ENCODE results near the gene AFAP1. TPM values are rescaled to one million over a fixed set of nuclear protein-coding genes. Genes with fewer than 3 reads are reported as not detected.
A peak's percentile ranks its signal among the peaks of the same experiment; 100 is the strongest.

AFAP1 gene
- total and polyA plus RNA-seq, 2 of the 4 experiments (the other 2 are of a cell fraction), result 48.2 to 80.9 TPM

DNA sequence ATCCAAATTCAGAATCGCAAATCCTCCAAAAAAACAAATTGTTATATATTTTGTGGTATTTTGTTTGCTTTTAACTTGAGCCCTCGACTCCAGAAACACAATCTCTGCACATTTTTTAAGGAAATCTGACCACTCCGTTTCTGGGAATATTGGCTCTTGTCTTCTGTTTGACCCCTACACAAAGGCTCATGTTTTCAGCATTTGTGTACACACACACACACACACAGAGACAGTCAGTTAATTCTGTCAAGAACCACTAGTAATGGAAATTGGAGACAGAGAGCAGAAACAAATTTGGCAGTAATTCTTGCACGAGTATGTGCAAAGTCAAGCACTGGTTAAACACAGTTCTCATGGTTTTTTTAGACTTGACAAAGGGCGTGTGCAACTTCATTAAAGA, 115.4 kb downstream of the AFAP1 start:
- Histone ChIP-seq H3K79me1 (ENCODE audit: low read depth in 1 of 2, low read length in 2 of 2) (peaks cover 52 to 90% of the 10 kb centered on the region in 2 experiments), H2BK15ac (ENCODE audit: low read depth, low read length) (no peak overlapping the region), H3K4me1 (ENCODE audit: control insufficient read depth, insufficient read depth, low read length) (peaks cover 36% of the 10 kb centered on the region), H2BK20ac (ENCODE audit: low read depth, low read length) (no peak overlapping the region), H4K91ac (ENCODE audit: insufficient read depth, low read depth, low read length) (peak overlapping the region; percentile 20; the same call in 1 of the 2 replicates), H2AK5ac (ENCODE audit: low read depth, low read length) (no peak overlapping the region; the same call in 1 of the 2 replicates), H3K27ac (ENCODE audit: insufficient read depth, low read length) (peak overlapping the region; percentile 94; the same call in 1 of the 2 replicates), H2BK120ac (ENCODE audit: low read depth, low read length) (peak overlapping the region; percentile 72; the same call in 1 of the 2 replicates), H3K4me2 (ENCODE audit: low read depth, low read length) (no peak overlapping the region), H3K36me3 (ENCODE audit: control insufficient read depth, insufficient read depth, low read length) (peaks cover 49% of the 10 kb centered on the region), H3K14ac (replicated peaks; ENCODE audit: low read depth, low read length) (peak overlapping the region; percentile 50; the same call in 1 of the 2 replicates), H4K8ac (ENCODE audit: low read depth in 2 of 2, low read length in 2 of 2) (peak overlapping the region in 1 of 2 experiments; percentile 25; a peak in 2 of 4 replicates), H3K23ac (ENCODE audit: low read depth, low read length) (peak overlapping the region; percentile 59; the same call in 1 of the 2 replicates), H2AFZ (replicated peaks; ENCODE audit: low read length, poor library complexity) (no peak overlapping the region), H4K20me1 (ENCODE audit: insufficient read depth, low read length) (peaks cover 27% of the 10 kb centered on the region), H3K9me3 (ENCODE audit: control insufficient read depth, insufficient read depth, low read length) (no peaks in the 10 kb centered on the region), H3K4ac (ENCODE audit: low read depth, low read length) (no peak overlapping the region), H3K4me3 (ENCODE audit: insufficient read depth, low read depth, low read length) (no peak overlapping the region), H2BK5ac (ENCODE audit: low read depth, low read length, poor library complexity, severe bottlenecking) (peak overlapping the region; percentile 76), H4K5ac (ENCODE audit: low read depth, low read length) (0 out of 2 replicates have a peak overlapping the region, but pooled peaks have one; percentile 82), H3K27me3 (ENCODE audit: control insufficient read depth, insufficient read depth, low read length) (no peaks in the 10 kb centered on the region), H2AK9ac (replicated peaks; ENCODE audit: low read depth, low read length, poor library complexity) (no peak overlapping the region), H3K9me1 (ENCODE audit: insufficient read depth, low read length) (peaks cover 32% of the 10 kb centered on the region), H3K9ac (ENCODE audit: low read depth, low read length) (no peak overlapping the region), H3K18ac (ENCODE audit: low read depth, low read length) (peak overlapping the region; percentile 93; the same call in 1 of the 2 replicates), H3K56ac (ENCODE audit: extremely low read depth, insufficient read depth, low read length) (no peak overlapping the region)
- dilution Hi-C loops (cut with HindIII; ENCODE audit: low sequenced_read_pairs, unreplicated experiment), result no loop called here
- intact Hi-C loops (cut with micrococcal nuclease), result no loop called here
- DNase-seq (peak; percentile 76), ATAC-seq (ENCODE audit: low read depth) (no peak)
- in situ Hi-C loops (cut with MboI; ENCODE audit: low sequenced_read_pairs), result no loop called here
- WGBS, 2 experiments (ENCODE audit: extremely low coverage in 2 of 2, insufficient read length in 1 of 2), result 17% methylated on average over 1 of the region's 5 CpGs; no CpG with 5 or more reads in 1 of the 2 experiments
- no TSS peak for BruUV-seq (replicated peaks)
- ChIA-PET CTCF (interaction anchor here (1.1 kb wide), 1 partner anchor 20 kb away, joined by 4 read pairs; no protein-coding TSS in a partner anchor), POLR2A (ENCODE audit: unreplicated experiment) (no interaction called here)
- no peak for TF ChIP-seq RAD21 (IDR thresholded peaks at IDR 0.05; ENCODE audit: low read length)
- TF ChIP-seq BHLHE40 (IDR thresholded peaks at IDR 0.05; ENCODE audit: low read depth, low read length), result no peak
- no peak for TF ChIP-seq MAFK (IDR thresholded peaks at IDR 0.05; ENCODE audit: low read depth, low read length)
- no peak for TF ChIP-seq CEBPB (IDR thresholded peaks at IDR 0.05; ENCODE audit: low read depth, low read length)
- no peak for TF ChIP-seq MXI1 (IDR thresholded peaks at IDR 0.05; ENCODE audit: borderline replicate concordance, low read depth, low read length)
- TF ChIP-seq CTCF (conservative IDR thresholded peaks at IDR 0.05; ENCODE audit: low read depth, low read length), result no peak
- no peak for TF ChIP-seq RCOR1 (IDR thresholded peaks at IDR 0.05; ENCODE audit: insufficient replicate concordance, low read length)
- TF ChIP-seq RFX5 (IDR thresholded peaks at IDR 0.05; ENCODE audit: low read depth, low read length), result no peak
- TF ChIP-seq, protein P1, sequence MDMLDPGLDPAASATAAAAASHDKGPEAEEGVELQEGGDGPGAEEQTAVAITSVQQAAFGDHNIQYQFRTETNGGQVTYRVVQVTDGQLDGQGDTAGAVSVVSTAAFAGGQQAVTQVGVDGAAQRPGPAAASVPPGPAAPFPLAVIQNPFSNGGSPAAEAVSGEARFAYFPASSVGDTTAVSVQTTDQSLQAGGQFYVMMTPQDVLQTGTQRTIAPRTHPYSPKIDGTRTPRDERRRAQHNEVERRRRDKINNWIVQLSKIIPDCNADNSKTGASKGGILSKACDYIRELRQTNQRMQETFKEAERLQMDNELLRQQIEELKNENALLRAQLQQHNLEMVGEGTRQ (IDR thresholded peaks at IDR 0.05; ENCODE audit: low read depth, low read length), result no peak
- no peak for TF ChIP-seq ELK1 (IDR thresholded peaks at IDR 0.05; ENCODE audit: borderline replicate concordance, low read depth, low read length)
- no peak for TF ChIP-seq POLR2A (IDR thresholded peaks at IDR 0.05; ENCODE audit: low read depth, low read length)
- TF ChIP-seq SMC3 (IDR thresholded peaks at IDR 0.05; ENCODE audit: low read depth, low read length), result no peak
- TF ChIP-seq NFE2L2 (IDR thresholded peaks at IDR 0.05; ENCODE audit: low read depth, low read length), result no peak
- TF ChIP-seq CHD1 (IDR thresholded peaks at IDR 0.05; ENCODE audit: low read depth, low read length), result no peak
- TF ChIP-seq MAZ (IDR thresholded peaks at IDR 0.05; ENCODE audit: borderline replicate concordance, low read depth, low read length), result no peak
- no peak for TF ChIP-seq FOS (IDR thresholded peaks at IDR 0.05; ENCODE audit: low read depth, low read length)

All from IMR-90 (cell line).